Panc1 (cell line): ENCODE results near the gene SDK2. TPM values are rescaled to one million over a fixed set of nuclear protein-coding genes. Genes with fewer than 3 reads are reported as not detected.

Source experiments
- ATAC-seq: fragments of 200-7000 bp; cut with Tn5 transposase; 2 replicates; pipeline ENCODE4 v1.9.1; 2020; ENCODE audit warnings: mild to moderate bottlenecking, moderate library complexity
- BruUV-seq: library from RNA; stranded (reverse); fragments of 400-500 nt; replicated peaks from 2 replicates; lab custom pipeline; 2021; lab: Mats Ljungman, UMichigan
- CTCF ChIA-PET: fragments of 300-600 bp; sonication (Branson Sonifier 250); formaldehyde crosslinking; loops from one replicate; lab custom pipeline; 2022; ENCODE audit warnings: antibody characterized with exemption; lab: Charles Lee
- POLR2A ChIA-PET: fragments of 300-600 bp; sonication (Branson Sonifier 250); formaldehyde crosslinking; loops from one replicate; lab custom pipeline; 2022; ENCODE audit warnings: antibody characterized with exemption; lab: Charles Lee
- DNase-seq: peaks from one replicate; pipeline ENCODE4 v3.0.0-alpha.2; 2010; ENCODE audit warnings: low read depth, low spot score
- H3K27ac ChIP-seq: 2 replicates; pipeline ENCODE4 v1.5.1; 2011; ENCODE audit warnings: mild to moderate bottlenecking, low read length, inconsistent platforms
- H3K27me3 ChIP-seq: fragments of 200-500 bp; sonication (Bioruptor generic); 2 replicates; pipeline ENCODE4 v1.6.0; 2014; ENCODE audit warnings: low read length, inconsistent platforms; ENCODE audit not compliant: control insufficient read depth, insufficient read depth
- H3K36me3 ChIP-seq: fragments of 200-500 bp; sonication (Bioruptor generic); 2 replicates; pipeline ENCODE4 v1.5.1; 2014; ENCODE audit warnings: inconsistent platforms, mild to moderate bottlenecking, low read length, moderate library complexity; ENCODE audit not compliant: control insufficient read depth, insufficient read depth
- H3K4me1 ChIP-seq: 2 replicates; pipeline ENCODE4 v1.5.1; 2011; ENCODE audit warnings: inconsistent platforms, mild to moderate bottlenecking, low read length, moderate library complexity; ENCODE audit not compliant: control insufficient read depth, insufficient read depth
- H3K4me3 ChIP-seq, 2 experiments: 2 replicates each; pipeline ENCODE4 v1.5.1; 2011 to 2012; ENCODE audit warnings: low read depth in 2 of 2, low read length in 2 of 2, mild to moderate bottlenecking in 2 of 2, inconsistent platforms in 1 of 2, moderate library complexity in 1 of 2
- H3K9me3 ChIP-seq: fragments of 200-500 bp; sonication (Bioruptor generic); 2 replicates; pipeline ENCODE4 v1.5.1; 2014; ENCODE audit warnings: low read depth, mild to moderate bottlenecking, inconsistent platforms, low read length, moderate library complexity; ENCODE audit not compliant: control insufficient read depth, insufficient read depth
- POLR2AphosphoS5 ChIP-seq: IDR thresholded peaks from 2 replicates; pipeline ENCODE4 v1.6.1; 2012; ENCODE audit warnings: mild to moderate bottlenecking, low read depth, low read length, moderate library complexity
- REST ChIP-seq, 2 experiments: IDR thresholded peaks; 2 replicates each; pipeline ENCODE4 v1.6.1; 2011 to 2012; ENCODE audit warnings: low read depth in 2 of 2, control low read depth in 1 of 2, low read length in 1 of 2, mild to moderate bottlenecking in 1 of 2, moderate library complexity in 1 of 2; ENCODE audit not compliant: insufficient read depth in 1 of 2
- SIN3A ChIP-seq: IDR thresholded peaks from 2 replicates; pipeline ENCODE4 v1.6.1; 2012; ENCODE audit warnings: low read depth, mild to moderate bottlenecking, low read length, moderate library complexity, borderline replicate concordance; ENCODE audit not compliant: insufficient read depth
- TCF7L2 ChIP-seq: IDR thresholded peaks from 2 replicates; pipeline ENCODE4 v1.6.1; 2011; ENCODE audit warnings: mild to moderate bottlenecking, low read depth, low read length, inconsistent platforms
- in situ Hi-C: cut with HindIII; loops from 2 replicates; pipeline ENCODE4 v1.10.0; 2016; ENCODE audit warnings: low sequenced_read_pairs, low pct_unique_long_range_greater_than_20kb
- intact Hi-C: fragments of 100-400 bp; cut with micrococcal nuclease; formaldehyde crosslinking; loops from one replicate; pipeline ENCODE4 v1.10.0; 2022; ENCODE audit not compliant: unreplicated experiment
- total RNA-seq: library from RNA; stranded (reverse); gene quantifications from one replicate; pipeline ENCODE4 v1.2.1, GENCODE V29; 2021; ENCODE audit not compliant: unreplicated experiment
- TF ChIP-seq, protein P1 (sequence below): fragments of 450-650 bp; IDR thresholded peaks from 2 replicates; pipeline ENCODE4 v1.5.1; 2017; ENCODE audit warnings: mild to moderate bottlenecking

SDK2 gene
- total RNA-seq, 1 experiment from 2014 or later: 0.41 TPM

DNA sequence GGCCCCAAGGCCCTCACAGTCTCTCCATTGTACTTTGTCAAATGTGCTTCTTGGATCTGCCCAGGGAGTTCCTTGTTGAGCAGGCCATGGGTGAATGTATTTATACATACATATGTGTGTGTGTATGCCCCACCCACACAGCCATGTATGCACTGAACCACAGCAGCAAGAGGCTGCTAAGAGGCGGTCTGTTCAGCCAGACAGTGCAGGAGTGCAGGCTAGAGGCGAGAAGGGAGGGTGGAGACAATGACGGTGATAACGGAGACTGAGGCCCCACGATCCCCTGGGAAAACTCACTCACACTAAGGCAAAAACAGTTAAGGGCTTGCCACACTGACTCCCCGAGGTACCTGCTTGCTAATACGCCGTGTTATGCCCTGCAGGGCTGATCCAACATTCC lies 181.4 kb downstream of the SDK2 start:
- BruUV-seq: no TSS peak
- ChIA-PET POLR2A (no interaction called here), CTCF (no interaction called here)

GRCh38 chr17:73459980-73460379 lies 184.3 kb downstream of the SDK2 start:
- DNase-seq: no peak
- ChIA-PET POLR2A (interaction anchor here (0.7 kb wide), 1 partner anchor 39 kb away, joined by 3 read pairs; no protein-coding TSS in a partner anchor), CTCF (no interaction called here)
- no peak overlapping the region for H3K4me3 ChIP-seq
- no peak for TF ChIP-seq SIN3A
- TF ChIP-seq, protein P1, sequence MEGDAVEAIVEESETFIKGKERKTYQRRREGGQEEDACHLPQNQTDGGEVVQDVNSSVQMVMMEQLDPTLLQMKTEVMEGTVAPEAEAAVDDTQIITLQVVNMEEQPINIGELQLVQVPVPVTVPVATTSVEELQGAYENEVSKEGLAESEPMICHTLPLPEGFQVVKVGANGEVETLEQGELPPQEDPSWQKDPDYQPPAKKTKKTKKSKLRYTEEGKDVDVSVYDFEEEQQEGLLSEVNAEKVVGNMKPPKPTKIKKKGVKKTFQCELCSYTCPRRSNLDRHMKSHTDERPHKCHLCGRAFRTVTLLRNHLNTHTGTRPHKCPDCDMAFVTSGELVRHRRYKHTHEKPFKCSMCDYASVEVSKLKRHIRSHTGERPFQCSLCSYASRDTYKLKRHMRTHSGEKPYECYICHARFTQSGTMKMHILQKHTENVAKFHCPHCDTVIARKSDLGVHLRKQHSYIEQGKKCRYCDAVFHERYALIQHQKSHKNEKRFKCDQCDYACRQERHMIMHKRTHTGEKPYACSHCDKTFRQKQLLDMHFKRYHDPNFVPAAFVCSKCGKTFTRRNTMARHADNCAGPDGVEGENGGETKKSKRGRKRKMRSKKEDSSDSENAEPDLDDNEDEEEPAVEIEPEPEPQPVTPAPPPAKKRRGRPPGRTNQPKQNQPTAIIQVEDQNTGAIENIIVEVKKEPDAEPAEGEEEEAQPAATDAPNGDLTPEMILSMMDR: no peak
- no peak for TF ChIP-seq TCF7L2
- TF ChIP-seq POLR2AphosphoS5: no peak
- no peak for TF ChIP-seq REST (IDR thresholded peaks at IDR 0.05; ENCODE audit: insufficient read depth in 1 of 2, low read depth in 2 of 2, low read length in 1 of 2)
- no peaks in the 10 kb centered on the region for H3K36me3 ChIP-seq
- no peaks in the 10 kb centered on the region for H3K9me3 ChIP-seq
- ATAC-seq: no peak
- no peaks in the 10 kb centered on the region for H3K27me3 ChIP-seq
- in situ Hi-C loops (no loop called here), intact Hi-C loops (no loop called here)
- BruUV-seq: no TSS peak
- no peaks in the 10 kb centered on the region for H3K4me1 ChIP-seq
- no peak overlapping the region for H3K27ac ChIP-seq

More for the DNA sequence above, 181.4 kb downstream of the SDK2 start:
- H3K4me3 ChIP-seq: no peak overlapping the region
- in situ Hi-C loops: no loop called here
- H3K27ac ChIP-seq: no peak overlapping the region
- TF ChIP-seq TCF7L2 (no peak), SIN3A (no peak), POLR2AphosphoS5 (no peak), REST (IDR thresholded peaks at IDR 0.05; ENCODE audit: insufficient read depth in 1 of 2, low read depth in 2 of 2, low read length in 1 of 2) (no peak)
- TF ChIP-seq, protein P1: no peak
- ATAC-seq (no peak), DNase-seq (no peak)
- H3K4me1 ChIP-seq: no peaks in the 10 kb centered on the region
- H3K9me3 ChIP-seq: no peaks in the 10 kb centered on the region
- H3K36me3 ChIP-seq: no peaks in the 10 kb centered on the region
- H3K27me3 ChIP-seq: no peaks in the 10 kb centered on the region
- intact Hi-C loops: no loop called here
